NCI-H128 (cell line): Measurements from ENCODE around the gene ONECUT3.
"Not testable (repeated sequence)": the region's sequence is repeated elsewhere in the genome, so short reads cannot be mapped to it uniquely, and the experiment has no call there.

Source experiments
- DNase-seq: peaks from one replicate; lab custom pipeline; 2025; ENCODE audit not compliant: unreplicated experiment; lab: John Stamatoyannopoulos, UW

The ONECUT3 gene

GRCh38 chr19:1755467-1756171, 2.3 kb downstream of the ONECUT3 start:
- DNase-seq: no peak

GRCh38 chr19:1756264-1756663, 3.0 kb downstream of the ONECUT3 start:
- DNase-seq: no peak

- DNase-seq: no peak
These were observed 3.6 kb downstream of the ONECUT3 start for GRCh38 chr19:1756705-1757465.

DNA sequence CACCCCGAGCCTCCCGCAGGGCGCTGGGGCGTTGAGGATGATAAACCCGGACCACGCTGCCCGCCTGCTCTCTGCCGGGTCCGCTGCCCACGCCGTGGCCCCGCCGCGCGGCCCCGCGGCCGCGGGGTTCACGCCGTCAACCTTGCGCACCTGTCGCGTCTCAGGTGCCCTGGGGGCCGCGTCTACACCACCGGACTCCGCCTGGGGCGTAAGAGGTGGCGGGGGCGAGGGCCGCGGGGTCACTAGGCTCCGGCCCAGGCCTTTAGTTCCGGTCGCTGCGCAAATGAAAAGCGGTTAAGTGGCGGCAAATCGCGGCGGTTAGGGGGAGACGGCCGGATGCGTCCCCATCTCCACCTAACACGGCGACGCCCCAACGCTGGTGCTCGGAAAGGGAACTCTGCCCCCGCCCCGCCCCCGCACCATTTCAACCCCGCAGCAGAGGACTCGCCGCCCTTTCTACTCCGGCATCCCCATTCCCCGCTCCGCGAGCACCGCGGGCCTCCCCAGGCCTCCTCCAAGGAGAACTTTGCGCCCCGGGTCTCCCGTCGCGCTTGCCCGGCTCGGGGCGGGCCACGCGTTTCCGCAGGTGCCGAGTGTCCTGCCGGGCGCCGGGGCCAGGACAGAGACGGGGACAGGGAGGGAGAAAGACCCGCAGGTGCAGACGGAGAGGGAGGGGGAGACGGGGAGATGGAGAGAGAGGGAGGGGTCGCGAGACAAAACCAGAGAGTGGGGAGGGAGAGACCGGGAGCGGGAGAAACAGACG, 4.3 kb downstream of the ONECUT3 start:
- no peak for DNase-seq

DNA sequence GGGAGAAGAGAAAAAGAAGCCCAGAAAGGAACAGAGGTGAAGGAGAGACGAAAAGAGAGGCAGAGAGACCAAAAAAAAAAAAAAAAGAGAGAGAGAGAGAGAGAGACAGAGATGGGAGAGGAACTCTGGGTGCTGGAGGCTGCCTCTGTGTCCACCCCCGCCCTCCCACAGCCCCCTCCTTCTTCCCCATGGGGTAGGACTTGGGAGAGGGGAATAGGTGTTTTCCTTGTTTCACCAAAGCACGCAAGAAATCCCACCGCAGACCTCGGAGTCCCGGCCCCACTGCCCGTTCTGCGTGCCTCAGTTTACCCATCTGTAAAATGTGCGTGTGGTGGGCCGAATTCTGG, 4.9 kb downstream of the ONECUT3 start:
- DNase-seq: no peak

DNA sequence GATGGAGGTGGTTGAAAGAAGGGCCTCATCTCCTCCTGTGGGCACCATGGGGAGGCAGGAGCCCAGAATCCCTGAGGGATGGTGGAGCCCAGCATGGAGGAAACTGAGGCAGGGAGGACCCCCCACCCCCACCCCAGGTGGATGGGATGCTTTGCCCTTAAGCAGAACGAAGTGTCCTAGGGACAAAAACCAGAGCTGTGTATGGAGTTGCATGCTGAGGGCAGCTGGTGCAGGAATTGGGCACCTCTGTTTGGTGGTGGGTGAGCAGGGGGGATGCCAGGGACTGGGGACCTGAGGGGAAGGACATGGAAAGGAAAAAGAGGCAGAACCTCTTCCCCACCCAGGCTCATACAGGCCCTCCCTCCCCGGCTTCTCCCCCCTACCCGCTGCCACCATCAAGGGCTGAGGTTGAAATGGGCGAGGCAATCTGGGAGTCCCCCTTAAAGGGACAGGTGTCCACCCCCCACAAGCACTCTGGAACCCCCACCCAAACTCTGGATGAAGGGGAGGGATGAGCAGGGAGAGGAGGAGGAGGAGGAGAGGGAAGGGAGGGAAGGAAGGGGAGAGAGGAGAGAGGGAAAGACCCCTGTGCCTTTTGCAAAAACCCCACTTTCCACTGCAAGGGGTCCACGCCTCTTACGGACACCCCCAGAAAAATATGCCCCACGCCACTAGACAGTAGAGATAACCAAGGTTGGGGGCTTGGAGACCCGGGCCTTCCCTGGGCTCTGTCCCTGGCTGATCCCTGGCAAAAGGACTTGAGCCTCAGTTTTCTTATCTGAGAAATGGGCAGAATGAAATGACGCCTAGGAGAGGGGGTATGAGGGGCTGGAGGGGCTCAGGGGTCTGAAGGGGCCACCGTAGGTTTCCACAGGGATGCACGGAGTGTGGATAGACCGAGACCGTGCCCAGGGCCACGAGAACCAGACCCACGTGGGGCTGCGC, 5.9 kb downstream of the ONECUT3 start:
- DNase-seq: no peak

GRCh38 chr19:1760020-1760419, 6.7 kb downstream of the ONECUT3 start:
- no peak for DNase-seq

- not testable (repeated sequence) for DNase-seq
These were observed 7.7 kb downstream of the ONECUT3 start for GRCh38 chr19:1760786-1761527.

- no peak for DNase-seq
These were observed 8.4 kb downstream of the ONECUT3 start for GRCh38 chr19:1761528-1762242.

DNA sequence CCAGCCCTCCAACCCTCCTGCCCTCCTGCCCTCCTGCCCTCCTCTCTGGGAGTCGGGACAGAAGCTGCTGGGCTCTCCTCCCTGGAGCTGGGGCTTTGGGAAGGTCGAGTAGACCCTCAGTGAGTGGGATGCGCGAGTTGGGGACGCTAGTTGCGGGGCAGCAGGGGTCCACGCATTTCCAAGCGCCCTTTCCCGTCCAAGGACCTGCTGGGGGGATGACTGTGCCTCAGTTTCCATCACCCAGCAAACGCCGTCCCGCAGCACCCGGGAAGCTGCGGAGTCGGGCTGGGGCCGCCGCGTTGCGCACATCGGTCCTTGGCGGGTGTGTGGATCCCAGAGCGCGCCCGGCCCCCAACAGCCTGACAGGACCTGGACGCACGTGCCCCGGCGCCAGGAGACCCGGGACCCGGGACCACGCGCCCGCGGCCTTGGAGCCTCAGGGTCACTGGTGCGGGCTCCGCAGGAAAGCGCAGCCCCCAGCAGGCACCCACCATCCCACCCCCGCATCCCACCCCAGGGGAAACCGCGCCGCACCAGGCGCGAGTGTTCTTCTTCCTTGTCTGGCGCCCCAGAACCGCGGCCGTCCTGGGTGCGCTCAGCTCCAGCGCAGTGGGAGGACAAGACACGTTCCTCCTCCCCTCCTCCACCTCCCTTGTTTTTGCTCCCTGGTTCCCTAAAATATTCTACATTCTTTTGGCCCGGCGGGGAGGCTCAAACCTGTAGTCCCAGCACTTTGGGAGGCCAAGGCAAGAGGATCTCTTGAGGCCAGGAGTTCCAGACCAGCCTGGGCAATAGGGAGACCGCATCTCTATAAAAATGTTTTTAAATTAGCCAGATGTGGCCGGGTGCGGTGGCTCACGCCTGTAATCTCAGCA, 9.2 kb downstream of the ONECUT3 start:
- no peak for DNase-seq

- no peak for DNase-seq
These were observed 10.6 kb downstream of the ONECUT3 start for GRCh38 chr19:1763648-1764639.

DNA sequence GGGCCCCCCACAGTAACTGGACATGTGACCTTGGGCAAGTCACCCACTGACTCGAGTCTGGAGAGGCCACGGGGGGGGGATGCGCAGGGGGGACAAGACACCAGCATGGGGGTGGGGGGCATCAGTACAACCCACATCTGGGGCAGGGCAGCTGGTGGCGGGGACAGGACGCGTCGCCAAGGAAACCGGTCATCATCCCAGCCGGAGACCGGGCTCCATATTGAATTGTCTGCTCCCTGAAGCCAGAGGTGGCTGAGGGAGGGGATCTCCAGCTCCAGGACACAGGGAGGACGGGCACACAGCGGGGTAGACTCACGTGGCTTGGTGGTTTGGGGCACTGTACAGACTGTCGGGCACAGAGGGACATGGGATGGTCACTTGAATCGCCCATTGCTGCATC, 11.4 kb downstream of the ONECUT3 start:
- DNase-seq: no peak

GRCh38 chr19:1765232-1765903, 12.1 kb downstream of the ONECUT3 start:
- no peak for DNase-seq

DNA sequence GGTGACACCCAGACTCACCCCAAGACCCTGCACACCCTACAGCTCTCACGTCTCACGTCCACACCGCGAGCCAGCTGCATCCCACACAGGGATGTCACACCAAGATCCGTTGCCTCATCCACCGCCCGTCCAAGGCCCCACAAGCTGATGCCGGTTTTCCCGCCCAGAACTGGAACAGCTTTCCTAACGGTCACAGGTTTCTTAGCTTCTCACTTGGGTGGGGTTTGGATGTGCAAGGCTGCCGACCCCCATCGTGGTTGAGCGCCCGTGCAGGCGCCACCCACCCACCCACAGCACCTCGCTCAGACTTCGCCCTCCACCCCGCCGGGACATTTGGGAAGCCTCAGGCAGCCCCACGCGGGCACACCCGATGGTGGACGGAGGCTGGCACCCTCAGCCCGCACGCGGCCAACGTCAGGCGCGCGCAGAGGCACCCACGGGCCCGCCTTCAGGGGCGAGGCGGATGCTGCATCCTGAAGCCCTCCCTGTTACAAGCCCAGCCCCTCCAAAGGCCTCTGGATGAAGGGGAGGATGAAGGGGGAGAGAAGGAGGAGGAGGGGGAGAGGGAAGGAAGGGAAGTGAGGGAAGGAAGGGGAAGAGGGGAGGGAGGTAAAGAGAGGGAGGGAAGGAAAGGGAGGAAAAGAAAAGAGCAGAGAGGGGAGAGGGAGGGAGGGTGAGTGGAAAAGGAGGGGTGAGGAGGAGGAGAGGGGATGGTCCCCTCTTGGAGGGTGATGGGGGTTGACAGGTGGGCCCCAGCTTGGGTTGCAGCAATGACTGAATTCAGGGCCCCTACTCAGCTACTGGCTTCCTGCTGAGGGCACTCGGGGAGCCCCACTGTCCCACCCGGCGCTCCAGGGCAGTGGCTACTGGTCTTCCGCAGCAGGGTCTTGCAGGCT, 12.8 kb downstream of the ONECUT3 start:
- no peak for DNase-seq

GRCh38 chr19:1766800-1767352, 13.6 kb downstream of the ONECUT3 start:
- no peak for DNase-seq
